Measurements from ENCODE around the gene SOS1. TPM values are rescaled to one million over a fixed set of nuclear protein-coding genes. Genes with fewer than 3 reads are reported as not detected.

The SOS1 gene
- total RNA-seq, 2 donors from 2014 or later = 15.3 to 21.3 TPM

DNA sequence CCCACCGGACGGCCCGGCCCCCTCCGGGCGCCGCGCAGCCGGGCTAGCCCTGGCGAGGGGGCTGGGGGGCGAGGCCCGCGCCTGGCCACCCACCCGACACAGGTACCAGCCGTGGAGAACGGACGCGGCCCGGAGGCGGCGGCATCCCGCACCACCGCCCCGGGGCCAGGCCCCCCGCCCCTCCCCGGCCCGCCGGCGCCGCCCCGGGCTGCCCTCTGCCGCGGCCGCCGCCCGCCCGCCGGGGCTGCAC lies 405 bp downstream of the SOS1 start:
- Histone ChIP-seq H3K27ac (peak overlapping the region; percentile 94 to 96), H3K4me3 (peak overlapping the region; percentile 86 to 87), H3K9me3 (no peaks in the 10 kb centered on the region), H3K36me3 (no peaks in the 10 kb centered on the region), H3K27me3 (no peaks in the 10 kb centered on the region), H3K4me1 (peaks cover 0 to 45% of the 10 kb centered on the region in 2 donors)
- TF ChIP-seq CTCF (IDR thresholded peaks at IDR 0.05) = no peak
- DNase-seq (ENCODE audit: low spot score) = no peak

DNA sequence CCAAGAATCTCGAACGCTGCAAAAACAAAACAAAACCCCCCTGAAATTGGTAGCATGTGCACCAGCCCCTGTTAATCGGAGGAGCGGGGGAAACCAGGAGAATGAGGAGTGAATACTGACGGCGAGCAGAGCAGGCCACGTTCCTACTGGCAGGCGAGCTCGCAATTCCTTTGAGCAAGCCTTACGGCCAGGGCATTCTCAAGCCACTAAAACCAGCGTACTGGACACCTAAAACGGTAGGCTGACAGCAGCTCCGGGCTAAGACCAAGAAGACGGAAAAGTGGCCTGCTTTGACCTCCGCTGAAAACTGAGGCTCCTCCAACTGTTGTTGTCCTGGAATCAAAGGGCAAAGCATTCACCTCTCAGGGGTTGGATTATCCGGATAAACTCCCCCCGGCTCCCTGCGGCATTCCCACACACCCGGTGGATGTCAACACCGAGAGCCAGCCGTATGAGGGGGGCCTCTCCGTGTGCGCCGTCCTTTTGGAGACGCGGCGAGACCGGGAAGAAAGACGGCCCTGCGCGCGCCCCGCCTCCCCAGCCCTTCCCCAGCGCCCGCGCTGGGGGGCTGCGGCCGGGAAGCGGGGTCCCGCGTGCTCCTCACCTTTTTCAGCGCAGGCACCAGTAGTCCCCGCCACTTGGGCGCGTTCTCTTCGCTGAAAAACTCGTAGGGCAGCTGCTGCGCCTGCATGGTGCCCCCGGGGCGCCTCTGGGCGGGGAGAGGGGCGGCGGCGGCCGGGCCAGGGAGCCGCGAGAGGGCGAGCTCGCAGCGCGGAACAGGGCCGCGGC lies 925 bp downstream of the SOS1 start:
- peak; percentile 17 to 51 for TF ChIP-seq CTCF (IDR thresholded peaks at IDR 0.05)
- no peak for DNase-seq (ENCODE audit: low spot score)
- no peaks in the 10 kb centered on the region for H3K27me3 ChIP-seq

DNA sequence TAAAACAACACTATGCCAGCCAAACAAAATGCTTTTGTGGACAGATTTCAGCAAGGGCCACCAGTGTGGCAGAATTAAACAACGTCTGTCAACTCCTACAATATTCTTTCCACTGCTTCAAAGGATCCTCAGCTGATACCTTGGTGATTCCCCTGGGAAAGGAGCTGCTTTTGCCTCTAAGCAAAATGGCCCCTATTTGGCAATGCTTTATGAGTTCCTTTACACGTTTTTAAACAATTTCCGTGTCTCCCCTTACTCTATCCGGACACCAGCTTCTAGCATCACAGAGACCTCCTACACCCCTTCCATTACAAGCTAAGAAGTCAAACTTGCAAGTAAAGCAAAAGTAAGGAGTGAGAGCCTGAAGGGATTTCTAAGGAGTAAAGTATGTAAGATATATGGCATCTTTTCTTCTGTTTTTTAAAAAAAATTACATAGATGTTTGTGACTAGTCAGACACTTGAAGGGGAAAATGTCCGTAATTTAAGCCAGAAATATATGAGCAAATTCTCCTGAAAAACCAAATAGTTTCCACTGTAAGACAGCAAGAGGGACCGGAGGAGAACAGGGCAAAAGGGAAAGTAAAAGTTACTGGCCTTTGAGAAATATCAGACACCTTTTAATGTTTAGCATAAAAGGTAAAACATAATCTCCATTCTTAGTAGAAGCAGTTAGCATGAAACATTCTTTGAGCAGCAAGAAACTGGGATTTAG lies 1.9 kb downstream of the SOS1 start:
- no peak for TF ChIP-seq CTCF (IDR thresholded peaks at IDR 0.05)
- DNase-seq (ENCODE audit: low spot score) = no peak
- no peaks in the 10 kb centered on the region for H3K9me3 ChIP-seq
- H3K27ac ChIP-seq = peak overlapping the region; percentile 94 to 96
- no peaks in the 10 kb centered on the region for H3K27me3 ChIP-seq
- peak overlapping the region; percentile 86 to 87 for H3K4me3 ChIP-seq
- no peaks in the 10 kb centered on the region for H3K36me3 ChIP-seq
- peaks cover 0 to 45% of the 10 kb centered on the region in 2 donors for H3K4me1 ChIP-seq

More for the DNA sequence above, 925 bp downstream of the SOS1 start:
- peak overlapping the region; percentile 94 to 96 for H3K27ac ChIP-seq
- no peaks in the 10 kb centered on the region for H3K9me3 ChIP-seq
- H3K4me1 ChIP-seq = peaks cover 0 to 45% of the 10 kb centered on the region in 2 donors
- H3K4me3 ChIP-seq = peak overlapping the region; percentile 86 to 87
- no peaks in the 10 kb centered on the region for H3K36me3 ChIP-seq

DNA sequence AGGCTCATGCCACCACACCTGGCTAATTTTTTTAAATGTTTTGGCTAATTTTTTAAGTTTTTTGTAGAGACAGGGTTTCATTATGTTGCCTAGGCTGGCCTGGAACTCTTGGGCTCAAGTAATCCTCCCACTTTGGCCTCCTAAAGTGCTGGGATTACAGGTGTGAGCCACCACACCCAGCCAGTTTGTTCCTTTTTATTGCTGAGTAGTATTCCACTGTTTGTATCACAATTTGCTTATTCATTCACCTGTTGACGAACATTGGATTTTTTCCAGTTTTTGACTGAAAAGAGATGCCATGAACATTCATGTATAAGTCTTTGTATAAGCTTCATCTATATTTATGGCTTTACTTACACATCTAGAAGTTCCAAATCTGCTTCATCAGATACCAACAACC lies 5.3 kb downstream of the SOS1 start:
- H3K4me3 ChIP-seq = no peak overlapping the region
- H3K27ac ChIP-seq = no peak overlapping the region
- TF ChIP-seq CTCF (IDR thresholded peaks at IDR 0.05) = no peak
- DNase-seq (ENCODE audit: low spot score) = no peak
- H3K4me1 ChIP-seq = peaks cover 0 to 25% of the 10 kb centered on the region in 2 donors
- no peaks in the 10 kb centered on the region for H3K36me3 ChIP-seq
- H3K27me3 ChIP-seq = no peaks in the 10 kb centered on the region
- H3K9me3 ChIP-seq = no peaks in the 10 kb centered on the region

DNA sequence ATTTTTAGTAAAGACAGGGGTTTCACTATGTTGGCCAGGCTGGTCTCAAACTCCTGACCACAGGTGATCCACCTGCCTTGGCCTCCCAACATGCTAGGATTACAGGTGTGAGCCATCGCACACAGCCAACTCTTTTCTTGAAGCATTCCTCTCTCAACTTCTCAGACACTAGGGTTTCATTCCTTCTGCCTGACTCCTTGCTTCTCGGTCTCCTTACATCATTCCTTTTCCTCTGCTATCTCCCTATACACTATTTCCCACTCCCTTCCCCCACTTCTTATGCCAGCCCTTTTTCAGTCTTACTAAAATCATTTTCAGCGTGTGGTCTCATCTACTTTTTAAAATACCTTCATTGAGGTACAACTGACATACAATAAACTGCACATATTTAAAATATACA lies 6.1 kb downstream of the SOS1 start:
- H3K36me3 ChIP-seq = no peaks in the 10 kb centered on the region
- no peak overlapping the region for H3K27ac ChIP-seq
- no peaks in the 10 kb centered on the region for H3K27me3 ChIP-seq
- DNase-seq (ENCODE audit: low spot score) = no peak
- H3K9me3 ChIP-seq = no peaks in the 10 kb centered on the region
- no peak for TF ChIP-seq CTCF (IDR thresholded peaks at IDR 0.05)
- H3K4me3 ChIP-seq = no peak overlapping the region
- H3K4me1 ChIP-seq = peaks cover 0 to 25% of the 10 kb centered on the region in 2 donors
